GM19452 (cell line): ENCODE measurements around the gene DENND4A.
"Not testable (repeated sequence)": the region's sequence is repeated elsewhere in the genome, so short reads cannot be mapped to it uniquely, and the experiment has no call there.

Experiments used
- ATAC-seq: cut with Tn5 transposase; IDR thresholded peaks from one replicate; pipeline ENCODE4 v1.9.1; 2021; ENCODE audit not compliant: unreplicated experiment

DENND4A gene

DNA sequence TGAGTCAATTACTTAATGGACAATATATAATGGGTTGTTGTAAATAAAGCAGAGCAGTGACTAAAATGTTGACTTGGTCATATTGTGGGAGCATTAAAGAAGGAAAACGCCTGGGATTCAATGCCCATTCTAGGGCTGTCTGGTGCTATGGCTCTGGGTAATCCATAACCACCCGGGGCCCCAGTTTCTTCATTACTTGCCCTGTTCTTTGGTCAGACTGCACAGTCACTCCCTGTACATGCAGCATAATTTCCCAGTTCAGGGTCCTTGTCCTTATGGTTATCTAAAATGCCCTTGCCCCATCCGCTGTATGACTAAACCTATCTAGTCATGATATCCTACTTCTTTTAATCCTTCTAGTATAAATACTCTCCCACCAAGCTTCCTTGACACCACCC is 27.5 kb upstream of the DENND4A start:
- ATAC-seq, result no peak

- peak; percentile 75 for ATAC-seq
Observed at GRCh38 chr15:65818927-65819562, 27.0 kb upstream of the DENND4A start.

DNA sequence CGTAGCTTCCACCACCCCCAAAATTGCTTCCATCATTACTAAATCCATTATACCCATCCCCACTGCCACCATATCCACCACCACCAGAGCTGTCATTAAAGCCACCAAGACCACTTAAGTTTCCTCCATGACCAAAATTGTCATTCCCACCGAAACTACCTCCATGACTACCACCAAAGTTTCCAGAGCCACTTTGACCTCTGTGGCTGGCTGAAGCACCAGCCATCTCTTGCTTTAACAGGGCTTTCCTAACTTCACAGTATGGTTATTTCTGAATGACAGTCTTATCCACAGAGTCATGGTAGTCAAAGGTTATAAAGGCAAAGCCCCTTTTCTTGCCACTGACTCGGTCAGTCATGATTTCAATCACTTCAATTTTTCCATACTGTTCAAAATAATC is 24.3 kb upstream of the DENND4A start:
- ATAC-seq, result no peak

DNA sequence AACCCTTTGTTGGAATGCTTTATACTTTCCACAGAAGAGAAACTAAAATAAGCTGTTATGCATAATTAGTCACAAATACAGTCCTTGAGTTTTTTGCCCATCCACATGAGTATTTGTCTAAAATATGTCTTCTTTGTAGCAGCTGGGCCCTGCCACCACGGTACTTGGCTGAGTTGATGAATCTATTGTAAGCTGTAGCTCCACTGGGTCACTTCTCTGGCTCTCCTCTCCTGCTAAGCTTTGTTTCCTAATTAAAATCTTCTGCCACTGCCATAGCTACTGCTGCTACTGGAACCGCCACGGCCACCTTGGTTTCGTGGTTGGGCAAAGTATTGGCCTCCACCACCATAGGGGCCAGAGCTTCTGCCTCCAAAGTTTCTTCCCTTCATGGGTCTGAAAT is 23.9 kb upstream of the DENND4A start:
- not testable (repeated sequence) for ATAC-seq

DNA sequence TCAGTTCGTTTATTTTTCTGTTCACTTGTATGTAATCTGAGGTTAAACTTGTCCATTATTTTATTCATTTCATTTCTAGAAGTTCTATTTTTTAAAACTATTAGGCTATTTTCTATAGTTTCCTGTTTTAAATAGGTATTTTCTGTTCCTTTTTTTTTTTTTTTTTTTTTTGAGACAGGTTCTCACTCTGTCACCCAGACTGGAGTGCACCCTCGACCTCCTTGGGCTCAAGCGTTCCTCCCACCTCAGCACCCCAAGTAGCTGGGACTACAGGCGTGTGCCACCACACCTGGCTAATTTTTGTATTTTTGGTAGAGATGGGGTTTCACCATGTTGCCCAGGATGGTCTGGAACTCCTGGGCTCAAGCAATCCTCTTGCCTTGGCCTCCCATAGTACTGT is 22.2 kb upstream of the DENND4A start:
- not testable (repeated sequence) for ATAC-seq

- ATAC-seq, result no peak
Observed at GRCh38 chr15:65812916-65813315, 20.8 kb upstream of the DENND4A start.

DNA sequence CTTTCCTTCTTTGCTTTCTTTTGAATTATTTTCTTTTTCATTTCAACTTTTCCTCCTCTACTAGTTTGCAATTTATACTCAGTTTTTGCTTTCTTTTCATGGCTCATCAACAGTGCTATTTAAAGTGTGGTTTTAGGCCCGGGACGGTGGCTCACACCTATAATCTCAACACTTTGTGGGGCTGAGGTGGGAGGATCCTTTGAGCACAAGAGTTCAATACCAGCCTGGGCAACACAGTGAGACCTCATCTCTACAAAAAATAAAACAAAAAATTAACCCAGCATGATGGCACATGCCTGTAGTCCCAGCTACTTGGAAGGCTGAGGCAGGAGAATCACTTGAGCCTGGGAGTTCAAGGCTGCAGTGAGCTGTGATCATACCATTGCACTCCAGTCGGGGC is 20.4 kb upstream of the DENND4A start:
- ATAC-seq, result no peak

DNA sequence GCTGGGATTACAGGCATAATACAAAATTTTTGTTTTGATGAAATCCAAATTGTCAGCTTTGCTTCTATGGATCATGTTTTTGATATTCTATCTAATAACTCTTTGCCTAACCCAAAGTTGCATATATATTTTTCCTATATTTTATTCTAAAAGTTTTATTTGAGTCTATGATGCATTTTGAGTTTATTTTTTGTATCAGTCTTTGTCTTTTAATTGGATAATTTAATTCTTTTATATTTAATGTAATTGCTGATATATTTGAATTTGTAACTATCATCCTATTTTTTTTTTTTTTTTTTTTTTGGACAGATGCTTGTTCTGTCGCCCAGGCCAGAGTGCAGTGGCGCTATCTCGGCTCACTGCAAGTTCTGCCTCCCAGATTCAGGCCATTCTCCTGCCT is 19.7 kb upstream of the DENND4A start:
- no peak for ATAC-seq

- ATAC-seq, result not testable (repeated sequence)
Observed at GRCh38 chr15:65811011-65811733, 19.1 kb upstream of the DENND4A start.

DNA sequence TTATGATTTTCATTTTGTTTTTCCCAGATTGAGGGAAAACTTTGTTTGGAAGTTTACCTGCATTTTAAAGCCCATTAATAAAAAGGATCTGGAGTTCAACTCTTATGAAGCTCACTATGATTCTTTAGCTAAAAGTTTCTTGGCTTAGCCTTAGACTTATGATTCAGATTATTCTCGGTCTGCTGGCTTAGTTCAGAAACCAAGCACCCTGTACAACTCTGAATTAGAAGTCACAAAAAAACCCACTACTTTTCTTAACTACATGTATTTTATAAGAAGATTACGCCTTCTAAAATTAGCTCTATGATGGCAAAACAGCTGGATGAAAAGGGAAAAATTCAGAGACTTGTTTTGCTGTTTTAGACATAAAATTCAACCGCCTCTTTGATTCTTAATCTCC is 14.3 kb upstream of the DENND4A start:
- ATAC-seq, result no peak

DNA sequence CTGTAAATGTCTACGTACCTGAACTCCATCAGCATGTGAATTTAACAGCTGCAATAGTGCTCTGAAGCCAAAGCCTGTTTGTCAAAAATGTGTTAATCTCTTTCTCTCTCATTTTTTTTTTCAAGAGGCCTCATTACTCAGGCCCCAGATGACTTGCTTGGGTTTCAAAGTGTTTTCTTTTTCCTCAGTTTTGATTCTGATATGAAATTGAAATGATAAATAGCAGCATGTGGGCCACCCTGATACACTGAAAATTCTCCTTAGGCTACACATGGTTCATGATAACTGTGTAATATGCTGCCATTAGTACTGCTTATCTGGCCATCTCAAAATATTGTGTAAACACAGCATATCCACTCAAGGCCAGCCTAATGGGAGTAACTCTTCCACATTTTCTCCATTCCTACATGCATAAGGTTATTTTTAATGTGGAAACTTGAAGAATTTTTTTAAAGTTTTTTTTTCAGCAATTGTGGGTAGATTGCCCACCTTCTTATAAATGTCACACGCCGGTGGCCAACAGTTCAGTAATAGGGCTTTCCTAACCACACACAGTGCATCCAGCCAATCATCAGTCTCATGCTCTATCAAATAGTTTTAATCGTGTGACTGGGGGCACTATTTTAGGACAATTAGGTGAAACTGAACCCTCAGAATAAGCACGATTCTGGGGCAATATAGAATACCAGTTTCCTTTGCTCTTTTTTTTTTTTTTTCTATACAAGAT is 13.1 kb upstream of the DENND4A start:
- ATAC-seq, result no peak

- no peak for ATAC-seq
Observed at GRCh38 chr15:65804252-65804931, 12.3 kb upstream of the DENND4A start.

DNA sequence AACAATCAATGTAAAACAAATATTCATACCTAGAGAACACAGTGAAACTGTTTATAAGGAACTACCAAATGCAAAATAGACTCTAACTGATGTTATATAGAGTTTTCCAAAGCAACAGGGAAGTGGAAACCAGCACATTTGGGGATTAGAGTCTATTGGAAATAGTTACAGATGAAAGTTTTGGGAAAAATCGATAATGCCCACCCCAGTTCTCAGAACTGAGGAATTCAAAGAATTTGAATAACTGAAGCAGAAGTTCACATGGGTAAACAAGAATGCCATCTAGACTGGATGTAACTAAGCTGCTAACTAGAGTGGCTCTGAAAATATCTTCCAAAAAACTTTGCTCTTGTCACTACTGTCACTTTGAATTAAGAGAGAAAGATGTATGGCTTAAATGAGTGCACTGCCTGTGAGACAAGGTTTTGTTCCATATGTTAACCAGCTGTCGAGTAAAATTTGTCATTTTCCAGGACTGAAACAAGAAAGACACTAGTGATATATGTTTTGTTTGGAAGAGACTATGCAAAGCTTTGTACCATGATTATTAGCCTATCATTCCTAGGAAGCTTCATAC is 9.2 kb upstream of the DENND4A start:
- no peak for ATAC-seq

GRCh38 chr15:65796610-65797078 is 4.6 kb upstream of the DENND4A start:
- no peak for ATAC-seq

- no peak for ATAC-seq
Observed at GRCh38 chr15:65795663-65796216, 3.6 kb upstream of the DENND4A start.

DNA sequence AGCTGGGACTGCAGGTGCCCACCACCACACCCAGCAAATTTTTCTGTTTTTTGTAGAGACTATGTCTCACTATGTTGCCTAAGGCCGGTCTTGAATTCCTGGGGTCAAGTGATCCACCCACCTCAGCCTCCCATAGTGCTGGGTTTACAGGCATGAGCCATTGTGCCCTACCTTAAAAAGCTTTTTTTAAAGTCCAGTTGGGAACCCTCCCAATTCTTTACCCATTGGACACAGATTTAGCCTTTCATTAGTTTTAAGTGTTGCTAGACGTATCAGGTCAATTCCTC is 1.7 kb upstream of the DENND4A start:
- no peak for ATAC-seq

GRCh38 chr15:65792988-65793817 is 1.1 kb upstream of the DENND4A start:
- no peak for ATAC-seq

DNA sequence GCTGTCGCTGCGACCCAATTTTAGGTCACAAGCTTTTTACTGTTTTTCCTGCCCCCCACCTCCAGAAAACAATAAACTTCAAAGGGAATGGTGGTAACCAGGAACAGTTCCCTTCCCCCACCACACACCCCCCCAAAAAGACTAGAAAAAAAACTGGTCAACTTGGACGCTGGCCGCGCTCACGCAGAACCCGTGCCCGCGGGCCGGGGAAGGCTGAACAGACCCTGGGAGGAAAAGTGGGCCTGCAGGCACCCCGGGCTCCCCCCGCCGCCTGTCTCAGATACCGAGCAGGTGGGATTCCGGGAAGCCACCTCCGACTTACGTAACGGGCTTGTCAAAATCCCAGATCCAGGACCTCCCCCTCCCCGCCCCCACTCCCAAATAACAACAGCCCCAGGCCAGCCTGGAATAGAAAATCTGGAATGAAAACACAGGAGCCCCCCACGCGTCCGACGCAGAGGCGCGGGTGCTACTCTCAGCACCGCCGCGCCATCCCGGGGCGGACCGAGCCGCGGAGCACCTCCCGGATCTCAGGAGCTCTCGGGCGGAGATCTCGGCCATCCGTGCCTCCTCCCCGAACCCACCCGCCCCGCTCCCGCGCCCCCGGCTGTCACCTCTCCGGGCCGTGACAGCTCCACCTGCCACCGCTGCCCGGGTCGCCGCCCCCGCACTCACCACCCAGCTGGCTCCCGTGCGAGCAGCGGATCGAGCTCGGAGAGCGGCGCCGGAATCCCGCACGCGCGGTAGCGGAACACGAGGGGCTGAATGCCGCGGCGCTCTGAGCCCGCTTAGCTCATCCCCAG is 557 bp downstream of the DENND4A start:
- no peak for ATAC-seq

- no peak for ATAC-seq
Observed at GRCh38 chr15:65790694-65791334, 1.3 kb downstream of the DENND4A start.
